ENCODE measurements around the gene DYDC2.
"Not testable (repeated sequence)": the region's sequence is repeated elsewhere in the genome, so short reads cannot be mapped to it uniquely, and the experiment has no call there.

Gene DYDC2, protein sequence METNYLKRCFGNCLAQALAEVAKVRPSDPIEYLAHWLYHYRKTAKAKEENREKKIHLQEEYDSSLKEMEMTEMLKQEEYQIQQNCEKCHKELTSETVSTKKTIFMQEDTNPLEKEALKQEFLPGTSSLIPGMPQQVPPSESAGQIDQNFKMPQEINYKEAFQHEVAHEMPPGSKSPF

DNA sequence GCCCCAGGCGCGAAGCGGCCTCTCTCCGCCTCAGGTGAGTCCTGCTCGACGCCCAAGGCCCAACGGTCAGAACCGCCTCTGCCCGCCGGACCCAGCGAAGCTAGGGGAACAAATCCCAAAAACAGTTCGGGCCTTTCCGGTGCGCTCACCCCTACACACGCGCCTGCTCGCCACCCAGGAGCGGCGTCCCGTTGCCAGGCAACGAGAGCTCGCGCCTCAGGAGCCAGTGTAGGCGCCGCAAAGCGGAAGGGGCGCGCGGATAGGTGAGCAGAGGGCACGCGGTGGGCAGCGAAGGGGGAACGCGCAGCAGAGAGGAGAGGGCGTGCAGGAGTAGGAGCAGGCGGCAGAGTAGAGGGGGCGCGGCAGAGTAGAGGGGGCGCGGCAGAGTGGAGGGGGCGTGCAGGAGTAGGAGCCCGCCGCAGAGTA, at the start of gene DYDC2, which contains the start of gene DYDC1:
DYDC2 (plus strand) TSS at position 219 of the 426 bp plus-strand sequence. CDS start 5,663 bp downstream, outside the sequence.
DYDC1 (minus strand) TSS at position 193 of the 426 bp plus-strand sequence. CDS start 4,154 bp downstream, outside the sequence.
- DNase-seq (ENCODE audit: low read depth) = no peak

DNA sequence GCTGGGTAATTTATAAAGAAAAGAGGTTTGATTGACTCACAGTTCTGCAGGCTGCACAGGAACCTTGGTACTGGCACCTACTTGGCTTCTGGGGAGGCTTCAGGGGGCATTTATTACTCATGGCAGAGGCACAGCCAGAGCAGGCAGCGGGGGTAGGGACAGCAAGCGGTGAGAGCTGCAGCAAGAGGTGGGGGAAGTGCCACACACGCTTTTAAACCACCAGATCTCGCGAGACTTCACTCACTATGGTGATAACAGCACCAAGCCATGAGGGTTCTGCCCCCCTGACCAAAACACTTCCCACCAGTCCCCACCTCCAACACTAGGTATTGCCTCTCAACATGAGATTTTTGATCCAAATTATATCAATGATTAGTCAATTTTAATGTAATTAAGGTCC, 43.1 kb upstream of the DYDC2 start:
- DNase-seq (ENCODE audit: low read depth) = no peak

DNA sequence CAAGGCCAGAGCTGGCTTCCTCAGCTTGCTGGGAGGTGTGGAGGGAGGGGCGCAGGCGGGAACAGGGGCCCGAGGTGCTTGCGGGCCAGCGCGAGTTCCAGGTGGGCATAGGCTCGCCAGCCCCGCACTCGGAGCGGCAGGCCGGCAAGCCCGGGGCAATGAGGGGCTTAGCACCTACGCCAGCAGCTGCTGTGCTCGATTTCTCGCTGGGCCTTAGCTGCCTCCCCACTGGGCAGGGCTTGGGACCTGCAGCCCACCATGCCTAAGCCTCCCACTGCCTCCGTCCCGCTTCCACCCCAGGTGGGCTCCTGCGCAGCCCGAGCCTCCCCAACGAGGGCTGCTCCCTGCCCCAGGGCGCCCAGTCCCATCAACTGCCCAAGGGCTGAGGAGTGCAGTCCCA, 41.2 kb upstream of the DYDC2 start:
- no peak for DNase-seq (ENCODE audit: low read depth)

DNA sequence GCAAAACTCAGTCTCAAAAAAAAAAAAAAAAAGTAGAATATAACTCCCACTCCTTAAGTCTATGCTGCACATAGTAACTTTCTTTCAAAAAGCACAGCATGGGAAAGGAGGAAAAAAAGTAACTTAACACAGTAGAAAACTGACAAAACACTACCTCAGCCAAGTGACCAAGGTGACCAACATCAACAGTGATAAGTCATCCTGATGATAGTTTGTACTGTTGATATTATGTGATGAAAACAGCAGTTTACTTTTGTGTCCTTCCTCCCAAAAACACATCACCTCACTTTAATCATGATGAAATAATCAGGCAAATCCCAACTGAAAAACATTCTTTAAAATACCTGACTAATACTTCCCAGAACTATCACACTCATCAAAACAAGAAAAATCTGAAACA, 37.8 kb upstream of the DYDC2 start:
- DNase-seq (ENCODE audit: low read depth) = no peak

DNA sequence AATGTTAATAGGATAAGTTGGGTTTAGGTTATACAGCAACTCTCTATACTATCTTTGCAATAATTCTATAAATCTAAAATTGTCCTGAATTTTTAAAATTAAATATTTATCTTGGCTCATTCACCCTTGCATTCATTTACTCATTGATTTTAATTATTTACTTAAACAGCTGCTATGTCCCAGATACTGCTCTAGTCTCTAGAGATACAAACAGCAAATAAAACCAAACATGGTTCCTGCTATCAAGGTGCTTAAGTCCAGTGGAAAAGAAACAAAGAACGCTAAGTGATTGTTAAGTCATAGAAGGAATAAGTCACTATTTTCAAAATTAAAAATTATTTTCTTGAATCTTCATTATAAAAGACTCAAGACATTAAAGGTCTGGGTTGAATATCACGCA, 37.3 kb upstream of the DYDC2 start:
- DNase-seq (ENCODE audit: low read depth) = no peak

DNA sequence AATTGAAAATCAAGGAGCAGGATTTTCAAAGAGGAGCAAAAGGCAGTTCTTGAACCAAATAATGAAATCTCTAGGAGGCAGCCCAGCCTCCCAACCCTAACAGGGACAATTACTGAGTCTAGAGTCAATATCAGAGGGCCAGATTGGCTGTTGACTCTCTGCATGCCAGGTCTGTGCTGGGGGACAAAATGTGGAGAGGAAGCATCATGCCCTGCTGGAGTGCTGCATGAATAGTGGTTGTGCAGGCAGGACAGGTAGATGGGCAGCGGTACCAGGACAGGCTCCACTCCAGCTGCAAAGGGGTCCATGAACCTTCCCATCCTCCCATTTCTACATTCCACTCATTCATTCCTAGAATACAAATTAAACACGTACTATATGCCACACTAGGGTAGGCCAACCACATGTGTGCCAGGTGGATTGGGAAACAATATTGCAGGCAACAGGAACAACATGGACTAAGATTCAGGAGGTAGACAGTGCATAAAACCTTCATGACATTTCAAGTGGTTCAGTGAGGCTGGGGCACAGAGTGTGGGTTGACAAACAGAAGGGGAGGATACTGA, 36.8 kb upstream of the DYDC2 start:
- no peak for DNase-seq (ENCODE audit: low read depth)

DNA sequence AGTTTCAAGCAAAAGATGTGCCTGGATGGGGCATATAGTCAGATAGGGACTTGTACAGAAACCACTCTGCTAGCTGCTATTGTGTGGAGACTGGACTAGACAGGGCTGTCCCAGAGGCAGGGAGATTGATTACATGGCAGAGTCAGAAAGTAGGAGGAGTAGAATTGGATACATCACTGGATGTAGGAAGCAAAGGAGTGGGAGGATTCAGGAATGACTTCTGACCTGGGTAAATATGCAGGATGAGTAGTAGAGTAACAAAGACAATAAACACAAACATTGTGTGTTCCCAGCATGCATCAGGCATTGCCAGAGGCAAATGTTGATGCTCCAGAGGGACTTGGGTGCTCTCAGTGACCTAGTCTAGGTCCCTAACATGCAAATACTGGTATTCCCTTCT, 36.2 kb upstream of the DYDC2 start:
- no peak for DNase-seq (ENCODE audit: low read depth)

DNA sequence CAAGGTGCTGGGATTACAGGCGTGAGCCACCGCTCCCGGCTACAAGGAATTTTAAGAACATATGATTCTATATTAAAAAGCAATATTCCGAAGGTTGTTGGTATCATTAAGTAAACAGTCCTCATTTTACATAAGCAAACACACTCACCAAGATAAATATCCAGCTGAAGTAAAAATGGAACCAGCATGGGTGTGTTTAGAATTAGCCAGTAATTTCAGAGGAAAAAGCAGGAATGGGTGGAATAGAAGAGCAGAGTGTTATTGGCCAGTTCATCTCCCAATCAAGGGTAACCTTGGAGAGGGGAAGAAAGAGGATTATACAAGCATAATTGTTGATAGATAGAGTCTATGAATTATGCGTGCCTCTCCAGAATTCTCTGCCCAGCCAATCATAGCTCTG, 35.4 kb upstream of the DYDC2 start:
- DNase-seq (ENCODE audit: low read depth) = no peak

DNA sequence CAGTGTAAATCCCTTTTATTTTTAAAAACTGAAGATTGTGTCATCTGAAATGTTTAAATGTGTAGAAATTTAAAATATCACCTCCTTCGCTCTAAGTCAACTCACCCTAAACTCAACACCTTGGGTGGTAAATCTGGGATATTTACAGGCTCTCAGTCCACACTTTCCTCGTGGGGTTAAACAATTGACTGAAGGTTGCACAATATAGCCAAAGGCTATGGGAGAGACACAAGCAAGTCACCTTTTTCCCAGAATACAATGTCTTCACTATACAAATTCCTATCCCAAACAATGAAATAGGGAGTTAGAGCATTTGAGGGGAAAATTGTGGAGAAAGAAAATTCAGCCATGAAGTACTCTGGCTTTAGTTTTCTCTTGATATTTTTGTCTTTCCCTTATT, 34.4 kb upstream of the DYDC2 start:
- DNase-seq (ENCODE audit: low read depth) = no peak

DNA sequence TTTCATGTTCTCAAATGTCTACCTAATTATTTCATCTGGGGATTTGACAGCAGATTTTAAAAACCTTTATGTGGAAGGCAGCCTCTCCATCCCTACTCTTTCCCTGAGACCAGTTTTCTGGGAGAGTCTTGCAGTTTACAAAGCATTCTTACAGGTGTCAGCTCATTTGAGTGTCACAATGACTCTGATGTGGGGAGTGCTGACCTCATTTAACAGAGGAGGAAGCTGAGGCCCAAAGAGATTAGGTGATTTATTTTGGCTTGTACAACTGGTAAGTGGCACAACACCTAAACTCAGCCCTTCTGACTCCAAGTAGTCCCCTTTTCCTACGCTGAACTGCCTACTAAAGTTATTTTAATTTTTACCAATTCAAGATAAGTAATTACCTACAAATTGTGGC, 33.9 kb upstream of the DYDC2 start:
- no peak for DNase-seq (ENCODE audit: low read depth)

DNA sequence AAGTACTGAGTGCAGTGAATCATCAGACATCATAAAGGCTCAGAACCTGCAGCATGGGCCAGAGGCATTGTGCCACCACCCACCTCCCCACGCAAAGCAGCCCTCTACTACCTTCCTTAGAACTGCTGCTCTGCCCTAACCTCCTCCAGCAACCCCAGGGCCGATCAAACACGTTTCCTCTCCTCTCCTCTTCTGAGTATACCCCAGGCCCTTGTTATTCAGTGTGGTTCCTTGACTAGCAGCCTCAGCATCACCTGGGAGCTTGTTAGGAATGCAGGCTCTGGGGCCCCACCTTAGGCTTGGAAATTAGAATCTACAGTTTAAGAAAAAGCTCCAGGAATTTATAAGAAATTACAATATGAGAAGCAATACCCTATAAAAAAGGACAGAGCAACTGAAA, 33.3 kb upstream of the DYDC2 start:
- no peak for DNase-seq (ENCODE audit: low read depth)

DNA sequence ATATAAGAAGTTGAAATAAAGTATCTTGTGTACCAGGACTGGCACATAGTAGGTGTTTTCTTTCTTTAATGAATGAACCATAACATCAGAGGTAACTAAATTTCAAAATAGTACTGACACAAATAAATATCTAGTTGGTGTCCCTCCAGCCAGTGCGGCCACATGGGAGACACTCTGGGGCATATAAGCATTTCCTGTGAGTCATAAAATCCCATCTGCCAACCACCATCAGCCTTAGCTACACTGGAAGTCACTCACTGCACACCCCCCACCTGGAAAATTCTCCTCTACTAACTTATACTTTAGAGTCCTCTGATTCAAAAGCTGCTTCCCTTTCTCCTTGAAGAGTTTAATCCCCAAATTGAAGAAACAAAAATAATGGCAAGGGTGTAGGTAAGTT, 32.5 kb upstream of the DYDC2 start:
- DNase-seq (ENCODE audit: low read depth) = no peak

DNA sequence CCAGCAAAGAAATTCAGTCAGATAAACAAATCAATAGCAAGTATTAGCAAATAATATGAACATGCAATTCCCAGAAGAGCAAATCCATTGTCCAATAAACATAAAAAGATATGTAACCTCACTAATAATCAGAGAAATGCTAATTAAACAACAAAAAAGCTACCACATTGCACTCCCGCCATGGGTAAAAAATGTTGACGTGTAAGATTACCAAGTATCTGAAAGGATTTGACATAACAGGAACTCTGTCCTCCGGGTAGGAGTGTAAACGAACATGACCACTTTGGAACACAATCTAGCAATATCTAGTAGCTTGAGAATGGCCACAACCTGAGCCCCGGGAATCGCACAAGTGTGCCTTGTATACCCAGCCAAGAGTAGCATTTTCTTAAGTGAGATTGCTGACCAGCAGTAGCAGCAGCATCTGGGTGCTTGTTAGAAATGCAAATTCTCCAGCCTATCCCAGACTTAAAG, 31.7 kb upstream of the DYDC2 start:
- no peak for DNase-seq (ENCODE audit: low read depth)

DNA sequence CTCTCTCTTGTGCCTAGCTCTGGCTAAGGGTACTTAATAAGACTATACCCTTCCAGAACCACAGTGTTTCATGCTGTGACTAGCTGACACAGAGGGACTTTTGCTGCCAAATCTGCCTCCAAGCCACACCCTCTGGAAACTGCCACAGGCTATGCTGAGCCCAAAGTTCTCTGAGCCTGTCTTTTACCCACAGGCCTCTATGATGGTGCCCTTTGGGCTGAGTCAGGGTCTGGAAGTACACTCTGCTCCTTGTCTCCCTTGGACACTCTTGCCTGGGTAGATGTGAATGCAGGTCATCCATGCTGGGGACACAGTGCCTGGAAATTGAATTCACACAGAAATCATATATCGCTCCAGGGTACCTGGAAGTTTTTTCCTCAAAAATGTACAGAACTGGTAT, 22.6 kb upstream of the DYDC2 start:
- no peak for DNase-seq (ENCODE audit: low read depth)

DNA sequence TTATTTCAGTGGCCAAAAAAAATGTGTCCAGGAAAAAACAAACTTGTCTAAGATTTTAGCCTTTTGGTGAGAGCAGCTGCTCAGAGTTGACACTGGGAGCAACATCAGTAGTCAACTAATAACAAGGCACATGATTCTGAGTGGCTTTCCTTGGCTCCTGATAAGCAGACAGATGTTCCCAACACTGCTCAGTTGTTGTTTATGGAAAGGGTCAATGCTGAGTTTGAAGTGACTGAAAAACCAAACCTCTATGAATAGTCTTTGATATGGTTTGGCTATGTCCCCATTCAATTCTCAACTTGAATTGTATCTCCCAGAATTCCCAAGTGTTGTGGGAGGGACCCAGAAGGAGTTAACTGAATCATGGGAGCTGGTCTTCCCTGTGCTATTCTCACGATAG, 12.3 kb upstream of the DYDC2 start:
- no peak for DNase-seq (ENCODE audit: low read depth)

DNA sequence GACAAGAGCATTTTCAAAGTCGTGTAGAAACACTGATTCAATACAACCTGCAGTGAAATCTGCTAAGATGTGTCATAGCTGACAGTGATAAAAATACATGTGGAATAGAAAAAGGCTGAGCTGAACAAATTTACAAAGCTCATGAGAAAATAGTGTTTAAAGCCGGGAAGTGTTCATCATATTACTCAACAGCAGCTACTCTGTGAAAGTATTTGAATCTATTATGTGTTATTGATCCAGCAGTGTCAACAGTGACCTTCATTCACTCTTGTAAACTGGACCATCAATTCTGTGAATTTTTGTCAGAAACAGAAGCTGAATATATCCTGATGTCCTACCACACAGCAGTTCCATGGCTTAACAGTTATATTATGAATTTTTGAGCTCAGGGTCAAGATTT, 11.7 kb upstream of the DYDC2 start:
- no peak for DNase-seq (ENCODE audit: low read depth)

DNA sequence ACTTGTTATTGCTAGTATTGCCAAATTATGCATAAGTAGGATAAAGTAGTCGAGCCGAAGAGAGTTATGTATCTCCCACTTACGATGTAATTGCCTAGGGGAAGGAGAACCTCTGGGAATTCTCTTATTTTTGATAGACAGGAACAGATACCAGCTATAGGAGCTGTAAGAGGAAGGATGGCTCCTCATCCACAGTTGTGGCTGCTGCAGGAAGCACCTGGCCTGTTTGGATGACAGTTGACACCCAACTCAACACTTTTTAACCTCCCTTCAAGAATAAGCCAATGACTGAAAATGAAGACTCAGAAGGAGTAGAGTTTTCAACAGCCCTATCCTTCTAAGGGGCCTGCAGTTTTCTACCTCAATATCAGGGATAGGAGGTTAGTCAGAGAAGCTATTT, 6.3 kb upstream of the DYDC2 start:
- no peak for DNase-seq (ENCODE audit: low read depth)

DNA sequence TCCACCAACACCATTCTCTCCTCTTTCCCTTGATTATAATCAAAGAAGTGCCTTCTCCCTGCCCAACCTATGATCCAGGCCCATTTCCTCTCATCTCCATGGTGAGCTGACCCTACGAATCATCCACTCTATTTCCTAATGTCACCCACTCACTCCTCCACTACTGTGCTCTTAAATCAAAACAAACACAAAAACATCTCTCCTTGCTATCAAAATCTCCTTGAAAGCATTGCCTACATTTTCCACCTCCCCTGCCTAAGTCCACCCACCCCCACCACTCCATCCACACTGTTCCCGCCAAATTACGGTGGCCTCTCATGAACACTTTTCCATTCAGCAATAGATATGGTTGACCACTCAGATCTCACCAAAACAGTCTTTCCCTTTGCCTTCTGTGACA, 5.4 kb upstream of the DYDC2 start:
- DNase-seq (ENCODE audit: low read depth) = no peak

DNA sequence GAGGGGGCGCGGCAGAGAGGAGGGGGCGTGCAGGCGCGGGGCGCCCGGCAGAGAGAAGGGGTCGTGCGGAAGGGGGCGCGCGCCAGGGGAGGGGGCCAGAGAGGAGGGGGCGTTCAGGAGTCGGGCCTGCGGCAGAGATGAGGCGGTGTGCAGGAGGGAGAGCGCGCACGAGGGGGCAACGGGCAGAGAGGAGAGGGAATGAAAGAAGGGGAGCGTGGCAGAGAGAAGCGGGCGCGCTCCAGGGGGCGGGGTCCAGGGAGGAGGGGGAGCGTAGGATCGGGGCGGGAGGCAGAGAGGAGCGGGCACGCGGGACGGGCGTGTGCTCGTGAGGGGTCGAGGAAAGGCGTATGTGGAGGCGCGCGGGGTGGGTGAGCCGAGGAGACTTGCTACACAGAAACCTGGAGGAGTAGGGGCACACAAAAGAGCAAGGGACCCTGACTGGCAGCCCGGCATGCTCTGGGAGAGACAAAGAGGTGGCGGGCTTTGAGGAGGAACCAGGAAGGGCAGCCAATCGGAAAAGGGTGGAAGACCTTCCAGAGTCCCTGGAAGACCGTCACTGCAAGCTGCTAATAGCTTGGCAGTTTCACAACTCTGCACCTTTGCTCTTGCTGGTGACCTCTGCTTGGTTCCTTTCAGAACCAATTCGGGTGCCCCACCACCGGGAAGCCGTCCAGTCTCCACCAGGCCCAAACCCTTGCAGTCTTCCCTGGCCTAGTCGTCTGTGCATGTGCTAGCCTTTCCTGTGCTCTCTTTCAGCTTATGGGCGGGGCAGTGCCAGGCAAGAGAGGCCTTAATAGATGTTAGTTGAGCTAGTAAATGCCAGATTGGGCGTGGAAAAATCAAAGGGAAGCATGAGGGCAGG, 639 bp downstream of the DYDC2 start:
- DNase-seq (ENCODE audit: low read depth) = no peak

DNA sequence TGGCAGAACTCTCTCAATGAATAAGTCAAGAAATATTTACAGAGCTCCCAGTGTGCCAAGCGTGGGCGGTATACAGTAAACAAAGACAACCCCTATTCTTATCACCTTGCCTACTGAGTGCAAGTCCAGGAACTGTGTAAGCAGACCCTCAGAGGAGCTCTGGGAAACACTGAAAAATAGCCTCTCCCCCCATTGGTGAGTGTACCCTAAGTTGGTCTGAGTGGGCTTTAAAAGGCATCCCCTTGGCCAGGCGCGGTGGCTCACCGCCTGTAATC, 1.2 kb downstream of the DYDC2 start:
- DNase-seq (ENCODE audit: low read depth) = no peak

DNA sequence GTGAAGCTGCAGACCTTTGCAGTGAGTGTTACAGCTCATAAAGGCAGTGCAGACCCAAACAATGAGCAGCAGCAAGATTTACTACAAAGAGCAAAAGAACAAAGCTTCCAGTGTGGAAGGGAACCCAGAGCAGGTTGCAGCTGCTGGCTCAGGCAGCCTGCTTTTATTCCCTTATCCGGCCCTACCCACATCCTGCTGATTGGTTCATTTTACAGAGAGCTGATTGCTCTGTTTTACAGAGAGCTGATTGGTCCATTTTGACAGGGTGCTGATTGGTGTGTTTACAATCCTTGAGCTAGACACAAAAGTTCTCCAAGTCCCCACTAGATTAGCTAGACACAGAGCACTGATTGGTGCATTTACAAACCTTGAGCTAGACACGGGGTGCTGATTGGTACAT, 2.3 kb downstream of the DYDC2 start:
- not testable (repeated sequence) for DNase-seq (ENCODE audit: low read depth)

DNA sequence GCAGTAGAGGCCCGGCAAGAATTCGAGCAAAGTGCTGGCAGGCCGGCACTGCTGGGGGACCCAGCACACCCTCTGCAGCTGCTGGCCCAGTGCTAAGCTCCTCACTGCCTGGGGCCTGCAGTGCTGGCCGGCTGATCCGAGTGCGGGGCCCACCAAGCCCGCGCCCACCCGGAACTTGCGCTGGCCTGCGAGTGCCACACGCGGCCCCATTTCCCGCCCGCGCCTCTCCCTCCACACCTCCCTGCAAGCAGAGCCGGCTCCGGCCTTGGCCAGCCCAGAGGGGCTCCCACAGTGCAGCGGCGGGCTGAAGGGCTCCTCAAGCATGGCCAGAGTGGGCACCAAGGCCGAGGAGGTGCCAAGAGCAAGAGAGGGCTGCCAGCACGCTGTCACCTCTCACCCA, 3.1 kb downstream of the DYDC2 start:
- no peak for DNase-seq (ENCODE audit: low read depth)

DNA sequence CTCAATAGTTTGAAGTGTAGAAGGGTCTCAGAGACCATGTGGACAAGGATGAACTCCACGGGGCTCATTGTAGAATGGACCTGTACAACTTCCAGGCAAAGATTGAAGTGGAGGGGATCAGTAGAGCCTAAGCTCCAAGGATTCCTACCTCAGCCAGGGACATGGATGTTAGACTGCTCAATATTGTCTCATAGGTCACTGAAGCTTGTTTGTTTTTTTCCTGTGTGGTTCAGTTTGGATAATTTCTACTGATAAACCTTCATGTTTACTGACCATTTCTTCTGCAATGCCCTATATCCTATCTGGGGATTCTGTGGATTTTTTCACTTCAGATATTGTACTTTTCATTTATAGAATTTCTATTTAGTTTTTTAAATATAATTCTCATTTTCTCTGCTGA, 8.9 kb downstream of the DYDC2 start:
- DNase-seq (ENCODE audit: low read depth) = no peak

DNA sequence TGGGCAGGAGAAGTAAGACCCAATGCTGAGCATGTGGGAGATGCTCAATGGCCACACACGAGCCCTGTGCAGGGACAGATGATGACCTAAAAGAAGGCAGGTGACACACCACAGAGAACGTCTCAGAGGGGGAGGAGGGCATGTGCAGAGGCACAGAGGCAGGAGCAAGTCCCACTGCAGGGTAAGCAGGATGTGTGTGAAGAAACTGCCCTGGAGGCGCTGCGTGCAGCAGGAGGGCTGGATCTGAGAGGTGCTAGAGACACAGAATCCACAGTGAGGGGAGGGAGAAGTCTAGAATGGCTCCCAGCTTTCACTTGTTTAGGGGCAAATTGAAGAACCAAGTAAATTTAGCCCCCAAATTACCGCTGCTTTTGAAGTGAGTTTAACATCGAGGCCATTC, 14.9 kb downstream of the DYDC2 start:
- no peak for DNase-seq (ENCODE audit: low read depth)
